ENCODE measurements around the gene ARHGAP5.
"Not testable (repeated sequence)": the region's sequence is repeated elsewhere in the genome, so short reads cannot be mapped to it uniquely, and the experiment has no call there.

The ARHGAP5 gene

GRCh38 chr14:32102152-32102787 is 25.2 kb downstream of the ARHGAP5 start:
- in situ Hi-C loops (cut with HindIII; ENCODE audit: low pct_ligation_motif_present, low pct_unique_long_range_greater_than_20kb, low sequenced_read_pairs): no loop called here

GRCh38 chr14:32102968-32103367 is 25.9 kb downstream of the ARHGAP5 start:
- in situ Hi-C loops (cut with HindIII; ENCODE audit: low pct_ligation_motif_present, low pct_unique_long_range_greater_than_20kb, low sequenced_read_pairs): no loop called here
- no peak for DNase-seq

More at GRCh38 chr14:32102152-32102787, 25.2 kb downstream of the ARHGAP5 start:
- DNase-seq: no peak

- in situ Hi-C loops (cut with HindIII; ENCODE audit: low pct_ligation_motif_present, low pct_unique_long_range_greater_than_20kb, low sequenced_read_pairs): no loop called here
- DNase-seq: no peak
Observed at GRCh38 chr14:32104308-32104707, 27.2 kb downstream of the ARHGAP5 start.

DNA sequence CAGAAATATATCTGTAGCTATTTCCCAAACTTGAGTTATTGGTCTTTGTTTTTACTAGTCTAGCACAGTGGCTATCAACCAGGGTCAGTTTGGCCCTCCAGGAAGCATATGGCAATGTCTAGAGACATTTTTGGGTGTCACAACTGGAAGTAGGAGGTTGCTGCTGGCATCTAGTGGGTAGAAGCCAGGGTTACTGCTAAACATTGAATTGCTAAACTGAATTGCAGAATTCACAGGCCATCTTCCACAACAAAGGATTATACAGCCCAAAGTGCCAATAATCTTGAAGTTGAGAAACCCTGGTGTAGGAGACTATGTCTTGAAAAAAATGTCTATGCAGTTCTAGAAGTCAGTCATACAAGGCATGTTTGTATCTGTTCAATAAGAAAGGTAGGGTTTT is 27.7 kb downstream of the ARHGAP5 start:
- in situ Hi-C loops (cut with HindIII; ENCODE audit: low pct_ligation_motif_present, low pct_unique_long_range_greater_than_20kb, low sequenced_read_pairs): no loop called here
- no peak for DNase-seq

DNA sequence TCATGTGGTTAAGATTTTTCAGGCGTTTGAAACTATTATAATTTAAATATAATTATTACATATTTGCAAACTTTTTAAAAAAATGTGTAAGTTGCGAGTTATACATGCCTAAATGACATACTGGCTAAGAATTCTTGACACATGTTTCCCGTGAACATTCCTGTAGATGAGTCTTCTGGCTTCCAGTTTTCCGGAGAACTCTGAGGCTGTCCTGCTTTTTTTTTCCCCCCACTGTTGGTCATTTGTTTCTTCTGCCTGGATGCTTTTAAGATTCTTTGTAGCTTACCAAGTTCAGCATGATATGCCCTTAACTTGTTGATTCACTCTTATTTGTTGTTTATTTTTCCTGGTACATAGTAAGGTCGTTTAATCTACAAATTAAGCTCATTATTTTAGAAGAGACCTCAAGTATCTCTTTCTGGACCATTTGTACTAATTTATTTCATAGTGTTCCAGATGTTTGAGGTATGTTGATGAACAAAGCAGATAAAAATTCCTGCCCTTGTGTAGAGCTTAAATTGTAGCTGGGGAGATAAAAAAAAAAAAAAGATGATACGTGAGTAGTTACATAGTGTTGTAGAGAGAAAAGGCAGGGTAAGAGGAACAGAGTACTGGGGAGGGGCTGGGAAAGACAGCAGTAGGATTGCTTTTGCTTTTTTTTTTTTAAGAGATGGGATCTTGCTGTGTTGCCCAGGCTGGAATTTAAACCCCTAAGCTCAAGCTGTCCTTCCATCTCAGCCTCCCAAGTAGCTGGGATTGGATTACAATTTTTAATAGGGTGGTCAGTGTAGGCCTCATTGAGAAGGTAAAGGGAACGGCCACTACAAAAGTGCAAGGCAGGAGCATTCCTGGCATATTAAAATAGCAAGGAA is 32.8 kb downstream of the ARHGAP5 start:
- DNase-seq: no peak
- in situ Hi-C loops (cut with HindIII; ENCODE audit: low pct_ligation_motif_present, low pct_unique_long_range_greater_than_20kb, low sequenced_read_pairs): no loop called here

DNA sequence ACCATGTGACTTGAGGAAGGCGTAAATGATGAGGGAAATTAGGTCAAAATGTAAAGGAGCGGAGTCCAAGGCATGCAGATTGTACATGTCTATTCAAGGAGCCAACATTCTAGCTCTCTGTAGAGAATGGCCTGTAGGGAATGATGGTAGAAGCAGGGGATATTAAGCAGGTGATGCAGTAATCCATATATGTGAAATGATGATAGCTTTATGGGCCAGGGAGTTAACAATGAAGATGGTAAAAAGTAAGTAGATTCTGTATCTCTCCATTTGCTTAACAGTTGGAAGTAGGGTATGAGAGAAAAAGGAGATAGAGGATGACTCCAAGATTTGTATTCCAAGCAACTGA is 33.4 kb downstream of the ARHGAP5 start:
- in situ Hi-C loops (cut with HindIII; ENCODE audit: low pct_ligation_motif_present, low pct_unique_long_range_greater_than_20kb, low sequenced_read_pairs): no loop called here
- DNase-seq: no peak

- DNase-seq: no peak
- in situ Hi-C loops (cut with HindIII; ENCODE audit: low pct_ligation_motif_present, low pct_unique_long_range_greater_than_20kb, low sequenced_read_pairs): no loop called here
Observed at GRCh38 chr14:32121536-32121935, 44.4 kb downstream of the ARHGAP5 start.

GRCh38 chr14:32121948-32122347 is 44.8 kb downstream of the ARHGAP5 start:
- DNase-seq: no peak
- in situ Hi-C loops (cut with HindIII; ENCODE audit: low pct_ligation_motif_present, low pct_unique_long_range_greater_than_20kb, low sequenced_read_pairs): no loop called here

- DNase-seq; in situ Hi-C loops (cut with HindIII; ENCODE audit: low pct_ligation_motif_present, low pct_unique_long_range_greater_than_20kb, low sequenced_read_pairs): not testable (repeated sequence)
Observed at GRCh38 chr14:32126899-32127730, 50.0 kb downstream of the ARHGAP5 start.

DNA sequence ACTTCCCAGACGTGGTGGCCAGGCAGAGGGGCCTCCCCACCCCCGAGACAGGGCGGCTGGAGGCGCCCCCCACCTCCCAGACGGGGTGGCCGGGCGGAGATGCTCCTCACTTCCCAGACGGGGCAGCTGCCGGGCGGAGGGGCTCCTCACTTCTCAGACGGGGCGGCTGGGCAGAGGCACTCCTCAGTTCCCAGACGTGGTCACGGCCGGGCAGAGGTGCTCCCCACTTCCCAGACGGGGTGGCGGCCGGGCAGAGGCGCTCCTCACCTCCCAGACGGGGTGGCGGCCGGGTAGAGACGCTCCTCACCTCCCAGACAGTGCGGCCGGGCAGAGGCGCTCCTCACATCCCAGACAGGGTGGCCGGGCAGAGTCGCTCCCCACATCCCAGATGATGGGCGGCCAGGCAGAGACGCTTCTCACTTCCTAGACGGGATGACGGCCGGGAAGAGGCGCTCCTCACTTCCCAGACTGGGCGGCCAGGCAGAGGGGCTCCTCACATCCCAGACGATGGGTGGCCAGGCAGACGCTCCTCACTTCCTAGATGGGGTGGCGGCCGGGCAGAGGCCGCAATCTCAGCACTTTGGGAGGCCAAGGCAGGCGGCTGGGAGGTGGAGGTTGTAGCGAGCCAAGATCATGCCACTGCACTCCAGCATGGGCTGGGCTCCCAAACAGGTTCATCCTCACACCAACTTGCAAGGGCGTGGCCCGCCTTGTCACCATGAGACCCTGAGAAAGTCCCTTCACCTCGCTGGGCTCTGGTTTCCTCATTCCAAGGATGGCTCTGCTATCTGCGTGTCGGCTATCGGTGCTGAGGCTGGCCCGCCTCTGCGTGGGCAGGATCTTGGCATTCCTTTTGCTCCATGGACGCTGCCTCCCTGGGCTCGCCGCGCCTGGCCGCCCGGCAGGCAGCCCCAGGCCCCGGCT is 50.9 kb downstream of the ARHGAP5 start:
- in situ Hi-C loops (cut with HindIII; ENCODE audit: low pct_ligation_motif_present, low pct_unique_long_range_greater_than_20kb, low sequenced_read_pairs); DNase-seq: not testable (repeated sequence)

- no peak for DNase-seq
- in situ Hi-C loops (cut with HindIII; ENCODE audit: low pct_ligation_motif_present, low pct_unique_long_range_greater_than_20kb, low sequenced_read_pairs): no loop called here
Observed at GRCh38 chr14:32128703-32129102, 51.6 kb downstream of the ARHGAP5 start.

DNA sequence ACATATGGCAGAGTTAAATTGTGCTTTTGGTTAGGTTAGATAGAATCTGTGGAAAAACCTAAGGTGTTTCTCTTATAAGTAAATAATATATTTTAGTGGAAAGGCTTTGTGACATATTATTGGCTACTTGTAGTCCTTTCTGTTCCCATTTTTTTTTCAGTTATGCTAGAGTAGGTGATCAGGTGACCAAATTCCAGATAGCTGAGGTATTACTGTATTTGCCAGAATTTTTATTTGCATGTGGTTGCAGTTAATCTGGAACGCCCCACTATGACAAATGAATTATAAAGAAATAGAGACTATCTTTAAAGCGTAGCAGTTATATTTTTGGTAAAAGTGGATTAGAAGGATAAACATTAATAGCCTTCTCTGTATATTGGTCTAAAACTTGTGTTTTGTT is 52.0 kb downstream of the ARHGAP5 start:
- in situ Hi-C loops (cut with HindIII; ENCODE audit: low pct_ligation_motif_present, low pct_unique_long_range_greater_than_20kb, low sequenced_read_pairs): no loop called here
- no peak for DNase-seq

DNA sequence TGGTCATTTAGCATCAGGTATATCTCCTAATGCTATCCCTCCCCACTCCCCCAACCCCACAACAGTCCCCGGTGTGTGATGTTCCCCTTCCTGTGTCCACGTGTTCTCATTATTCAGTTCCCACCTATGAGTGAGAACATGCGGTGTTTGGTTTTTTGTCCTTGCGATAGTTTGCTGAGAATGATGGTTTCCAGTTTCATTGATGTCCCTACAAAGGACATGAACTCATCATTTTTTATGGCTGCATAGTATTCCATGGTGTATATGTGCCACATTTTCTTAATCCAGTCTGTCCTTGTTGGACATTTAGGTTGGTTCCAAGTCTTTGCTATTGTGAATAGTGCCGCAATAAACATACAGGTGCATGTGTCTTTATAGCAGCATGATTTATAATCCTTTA is 54.6 kb downstream of the ARHGAP5 start:
- DNase-seq; in situ Hi-C loops (cut with HindIII; ENCODE audit: low pct_ligation_motif_present, low pct_unique_long_range_greater_than_20kb, low sequenced_read_pairs): not testable (repeated sequence)

- in situ Hi-C loops (cut with HindIII; ENCODE audit: low pct_ligation_motif_present, low pct_unique_long_range_greater_than_20kb, low sequenced_read_pairs): no loop called here
- no peak for DNase-seq
Observed at GRCh38 chr14:32134448-32135097, 57.5 kb downstream of the ARHGAP5 start.

DNA sequence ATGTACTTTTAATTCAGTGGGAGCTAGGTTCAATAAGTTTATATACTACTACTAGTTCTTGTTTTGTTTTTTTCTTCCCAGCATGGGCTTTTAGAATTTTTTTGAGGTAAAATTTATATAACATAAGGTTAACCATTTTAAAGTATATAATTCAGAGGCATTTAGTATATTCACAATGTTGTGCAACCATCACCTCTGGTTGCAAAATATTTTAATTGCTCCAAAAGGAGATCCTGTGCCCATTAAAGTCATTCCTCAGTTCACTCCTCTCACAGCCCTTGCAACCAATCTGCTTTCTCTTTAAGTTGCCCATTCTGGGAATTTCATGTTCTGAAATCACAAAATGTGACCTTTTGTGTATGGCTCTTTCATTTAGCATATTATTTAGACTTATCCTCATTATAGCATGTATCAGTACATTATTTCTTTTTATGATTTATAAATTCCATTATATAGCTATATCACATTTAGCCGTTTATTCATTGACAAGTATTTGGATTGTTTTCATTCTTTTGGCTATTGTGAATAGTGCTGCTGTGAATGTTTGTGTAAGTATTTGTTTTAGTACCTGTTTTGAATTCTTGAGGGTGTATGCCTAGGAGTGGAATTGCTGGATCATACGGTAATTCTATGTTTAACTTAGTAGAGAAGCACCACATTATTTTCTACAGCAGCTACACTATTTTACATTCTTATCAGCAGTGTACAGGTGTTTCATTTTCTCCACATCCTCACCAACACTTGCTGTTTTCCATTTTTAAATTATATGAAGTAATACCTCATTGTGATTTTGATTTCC is 59.1 kb downstream of the ARHGAP5 start:
- DNase-seq: no peak
- in situ Hi-C loops (cut with HindIII; ENCODE audit: low pct_ligation_motif_present, low pct_unique_long_range_greater_than_20kb, low sequenced_read_pairs): no loop called here

GRCh38 chr14:32137313-32137712 is 60.2 kb downstream of the ARHGAP5 start:
- DNase-seq: no peak
- in situ Hi-C loops (cut with HindIII; ENCODE audit: low pct_ligation_motif_present, low pct_unique_long_range_greater_than_20kb, low sequenced_read_pairs): no loop called here

DNA sequence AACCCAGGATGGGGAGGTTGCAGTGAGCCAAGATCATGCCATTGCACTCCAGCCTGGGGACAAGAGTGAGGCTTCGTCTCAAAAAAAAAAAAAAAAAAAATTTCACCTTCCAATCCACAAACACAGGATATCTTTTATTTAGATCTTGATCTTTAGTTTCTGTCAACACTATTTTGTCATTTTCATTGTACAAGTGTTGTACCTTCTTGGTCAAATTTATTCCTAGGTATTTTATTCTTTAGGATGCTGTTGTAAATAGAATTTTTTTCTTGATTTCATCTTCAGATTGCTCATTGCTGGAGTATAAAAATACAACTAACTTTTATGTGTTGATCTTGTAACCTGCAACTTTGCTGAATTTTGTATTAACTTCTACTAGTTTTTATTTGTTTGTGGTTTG is 60.8 kb downstream of the ARHGAP5 start:
- DNase-seq: no peak
- in situ Hi-C loops (cut with HindIII; ENCODE audit: low pct_ligation_motif_present, low pct_unique_long_range_greater_than_20kb, low sequenced_read_pairs): no loop called here
